Erythroblast (primary cell): ENCODE measurements around the gene SLC6A9.

Experiments used
- GATA1 ChIP-seq: IDR thresholded peaks from 2 replicates; pipeline ENCODE4 v1.6.1; 2011; ENCODE audit warnings: low read depth, mild to moderate bottlenecking, control low read depth, low read length, moderate library complexity
- POLR2A ChIP-seq: IDR thresholded peaks from 2 replicates; pipeline ENCODE4 v1.6.1; 2011; ENCODE audit warnings: mild to moderate bottlenecking, low read length

DNA sequence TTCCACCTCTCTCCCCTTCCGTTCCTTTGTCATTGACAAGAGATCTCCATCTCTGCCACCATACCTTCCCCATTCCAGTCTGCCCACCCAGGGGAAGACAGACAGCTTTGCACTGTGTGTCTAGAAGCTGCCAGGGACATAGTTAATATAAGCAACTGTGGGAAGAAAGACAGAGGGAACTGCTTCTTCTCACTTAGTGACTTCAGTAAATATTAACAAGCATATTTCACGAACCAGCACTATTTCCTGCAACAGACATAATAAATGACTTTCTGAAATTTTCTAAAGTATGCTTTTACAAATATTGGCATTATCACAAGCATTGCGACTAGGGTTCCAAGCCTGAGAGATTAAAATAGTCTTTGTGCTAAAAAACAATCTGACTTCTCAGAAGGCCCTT, 43.2 kb upstream of the SLC6A9 start:
- no peak for TF ChIP-seq POLR2A
- no peak for TF ChIP-seq GATA1
